Measurements from ENCODE around the gene GRAMD1A. TPM values are rescaled to one million over a fixed set of nuclear protein-coding genes. Genes with fewer than 3 reads are reported as not detected.

GRAMD1A gene
- total RNA-seq, 4 donors from 2014 or later: 14.2 to 32.1 (median 21.6) TPM

DNA sequence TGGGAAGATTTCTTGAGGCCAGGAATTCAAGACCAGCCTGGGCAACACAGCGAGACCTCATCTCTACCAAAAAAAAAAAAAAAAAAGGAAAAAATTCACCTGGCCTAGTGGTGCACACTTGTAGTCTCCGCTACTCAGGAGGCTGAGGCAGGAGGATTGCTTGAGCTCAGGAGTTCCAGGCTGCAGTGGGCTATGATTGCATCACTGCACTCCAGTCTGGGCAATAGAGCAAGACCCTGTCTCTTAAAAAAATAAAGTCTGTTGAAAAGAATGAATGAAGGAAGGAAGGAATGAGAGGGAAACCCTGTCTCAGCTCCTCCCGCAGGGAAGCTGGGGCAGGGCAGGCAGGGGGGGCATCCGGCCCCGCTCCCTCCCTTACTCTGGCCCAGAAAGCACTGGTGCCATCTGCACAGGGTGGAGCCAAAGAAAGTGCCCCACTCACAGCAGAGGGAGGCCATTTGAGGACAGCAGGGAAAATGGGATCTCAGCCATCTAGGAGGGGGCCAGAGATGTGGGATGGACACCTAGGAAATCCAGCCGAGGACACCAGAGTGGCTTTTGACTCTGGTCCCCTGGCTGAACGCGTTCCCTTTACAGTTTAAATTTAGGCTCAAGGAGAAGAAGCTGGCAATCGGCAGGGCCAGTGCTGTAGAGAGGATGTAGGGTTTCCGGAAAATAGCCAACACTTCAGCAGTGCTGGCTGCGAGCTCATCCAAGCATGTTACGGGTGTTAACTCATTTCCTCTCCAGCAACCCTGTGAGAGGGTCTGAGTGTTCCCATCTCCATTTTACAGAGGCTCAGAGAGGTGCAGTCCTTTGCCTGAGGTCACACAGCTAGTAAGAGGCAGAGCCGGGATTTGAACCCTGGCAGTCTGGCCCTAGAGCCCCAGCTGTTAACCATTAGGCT lies 37.8 kb downstream of the GRAMD1A start:
- H3K27me3 ChIP-seq: peaks cover 23% of the 10 kb centered on the region
- H3K9me3 ChIP-seq: no peaks in the 10 kb centered on the region
- H3K36me3 ChIP-seq: no peaks in the 10 kb centered on the region
- DNase-seq: no peak
- intact Hi-C loops (cut with DNase I; ENCODE audit: low total_unique reads): no loop called here
- peak overlapping the region in 2 of 4 donors; percentile 26 to 40 for H3K27ac ChIP-seq
- WGBS, 2 donors (ENCODE audit: low coverage in 1 of 2): 65% methylated on average over 6 to 13 of the region's 13 CpGs
- TF ChIP-seq POLR2AphosphoS5 (IDR thresholded peaks at IDR 0.05) (no peak), EP300 (IDR thresholded peaks at IDR 0.05; ENCODE audit: low read depth) (no peak), POLR2A (IDR thresholded peaks at IDR 0.05) (no peak)
- TF ChIP-seq, protein P1, sequence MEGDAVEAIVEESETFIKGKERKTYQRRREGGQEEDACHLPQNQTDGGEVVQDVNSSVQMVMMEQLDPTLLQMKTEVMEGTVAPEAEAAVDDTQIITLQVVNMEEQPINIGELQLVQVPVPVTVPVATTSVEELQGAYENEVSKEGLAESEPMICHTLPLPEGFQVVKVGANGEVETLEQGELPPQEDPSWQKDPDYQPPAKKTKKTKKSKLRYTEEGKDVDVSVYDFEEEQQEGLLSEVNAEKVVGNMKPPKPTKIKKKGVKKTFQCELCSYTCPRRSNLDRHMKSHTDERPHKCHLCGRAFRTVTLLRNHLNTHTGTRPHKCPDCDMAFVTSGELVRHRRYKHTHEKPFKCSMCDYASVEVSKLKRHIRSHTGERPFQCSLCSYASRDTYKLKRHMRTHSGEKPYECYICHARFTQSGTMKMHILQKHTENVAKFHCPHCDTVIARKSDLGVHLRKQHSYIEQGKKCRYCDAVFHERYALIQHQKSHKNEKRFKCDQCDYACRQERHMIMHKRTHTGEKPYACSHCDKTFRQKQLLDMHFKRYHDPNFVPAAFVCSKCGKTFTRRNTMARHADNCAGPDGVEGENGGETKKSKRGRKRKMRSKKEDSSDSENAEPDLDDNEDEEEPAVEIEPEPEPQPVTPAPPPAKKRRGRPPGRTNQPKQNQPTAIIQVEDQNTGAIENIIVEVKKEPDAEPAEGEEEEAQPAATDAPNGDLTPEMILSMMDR (IDR thresholded peaks at IDR 0.05): no peak
- no peak overlapping the region for H3K4me3 ChIP-seq
- in situ Hi-C loops (cut with MboI; ENCODE audit: low pct_ligation_motif_present in 1 of 4, low pct_unique_long_range_greater_than_20kb in 1 of 4, low sequenced_read_pairs in 3 of 4): no loop called here
- H3K4me1 ChIP-seq: peaks cover 14 to 37% (median 23%) of the 10 kb centered on the region in 4 donors

DNA sequence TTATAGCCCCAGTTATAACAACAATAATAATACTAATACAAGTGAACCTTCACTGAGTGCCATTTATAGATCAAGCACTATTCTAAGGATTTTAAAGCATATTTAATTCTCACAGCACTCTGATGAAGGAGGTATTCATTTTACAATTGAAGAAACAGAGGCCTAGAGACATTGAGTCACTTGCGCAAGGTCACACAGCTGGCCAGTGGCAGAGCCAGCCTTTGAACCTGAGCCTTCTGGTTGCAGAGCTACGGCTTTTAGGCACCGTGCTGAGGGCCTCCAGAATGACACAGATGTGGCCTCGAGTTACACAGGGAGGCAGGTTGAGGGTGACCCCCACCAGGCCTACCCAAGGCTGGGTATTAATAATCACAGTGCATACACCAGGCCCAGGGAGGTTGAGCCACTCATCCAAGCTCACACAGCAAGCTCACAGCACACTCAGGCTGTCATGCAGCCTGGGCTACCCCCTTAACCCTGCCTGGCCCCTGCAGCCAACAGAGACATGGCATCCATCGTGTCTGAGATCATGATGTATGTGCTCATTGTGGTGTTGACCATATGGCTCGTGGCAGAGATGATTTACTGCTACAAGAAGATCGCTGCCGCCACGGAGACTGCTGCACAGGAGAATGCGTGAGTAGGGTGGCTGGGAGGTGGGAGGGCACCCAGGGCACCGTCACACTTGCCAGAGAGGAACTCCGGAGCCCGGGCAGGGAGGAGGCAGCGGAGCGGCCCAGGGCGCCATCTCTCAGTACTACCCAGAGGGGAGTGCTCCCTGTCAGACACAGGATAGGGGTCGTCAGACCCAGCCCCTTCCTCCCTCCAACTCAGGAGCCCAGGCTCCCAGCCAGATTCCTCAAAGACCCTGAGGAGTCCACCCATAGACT lies 38.7 kb downstream of the GRAMD1A start:
- Histone ChIP-seq H3K27me3 (peaks cover 23% of the 10 kb centered on the region), H3K9me3 (no peaks in the 10 kb centered on the region), H3K27ac (peak overlapping the region in 2 of 4 donors; percentile 26 to 52), H3K4me3 (no peak overlapping the region), H3K4me1 (peaks cover 14 to 37% (median 23%) of the 10 kb centered on the region in 4 donors), H3K36me3 (no peaks in the 10 kb centered on the region)
- TF ChIP-seq, protein P1 (IDR thresholded peaks at IDR 0.05): no peak
- TF ChIP-seq POLR2AphosphoS5 (IDR thresholded peaks at IDR 0.05) (no peak), POLR2A (IDR thresholded peaks at IDR 0.05) (no peak), EP300 (IDR thresholded peaks at IDR 0.05; ENCODE audit: low read depth) (no peak)
- intact Hi-C loops (cut with DNase I; ENCODE audit: low total_unique reads) (no loop called here), in situ Hi-C loops (cut with MboI; ENCODE audit: low pct_ligation_motif_present in 1 of 4, low pct_unique_long_range_greater_than_20kb in 1 of 4, low sequenced_read_pairs in 3 of 4) (no loop called here)
- 54% methylated on average over 17 of the region's 17 CpGs; no CpG with 5 or more reads in 1 of the 2 donors for WGBS, 2 donors (ENCODE audit: low coverage in 1 of 2)
- DNase-seq: no peak

DNA sequence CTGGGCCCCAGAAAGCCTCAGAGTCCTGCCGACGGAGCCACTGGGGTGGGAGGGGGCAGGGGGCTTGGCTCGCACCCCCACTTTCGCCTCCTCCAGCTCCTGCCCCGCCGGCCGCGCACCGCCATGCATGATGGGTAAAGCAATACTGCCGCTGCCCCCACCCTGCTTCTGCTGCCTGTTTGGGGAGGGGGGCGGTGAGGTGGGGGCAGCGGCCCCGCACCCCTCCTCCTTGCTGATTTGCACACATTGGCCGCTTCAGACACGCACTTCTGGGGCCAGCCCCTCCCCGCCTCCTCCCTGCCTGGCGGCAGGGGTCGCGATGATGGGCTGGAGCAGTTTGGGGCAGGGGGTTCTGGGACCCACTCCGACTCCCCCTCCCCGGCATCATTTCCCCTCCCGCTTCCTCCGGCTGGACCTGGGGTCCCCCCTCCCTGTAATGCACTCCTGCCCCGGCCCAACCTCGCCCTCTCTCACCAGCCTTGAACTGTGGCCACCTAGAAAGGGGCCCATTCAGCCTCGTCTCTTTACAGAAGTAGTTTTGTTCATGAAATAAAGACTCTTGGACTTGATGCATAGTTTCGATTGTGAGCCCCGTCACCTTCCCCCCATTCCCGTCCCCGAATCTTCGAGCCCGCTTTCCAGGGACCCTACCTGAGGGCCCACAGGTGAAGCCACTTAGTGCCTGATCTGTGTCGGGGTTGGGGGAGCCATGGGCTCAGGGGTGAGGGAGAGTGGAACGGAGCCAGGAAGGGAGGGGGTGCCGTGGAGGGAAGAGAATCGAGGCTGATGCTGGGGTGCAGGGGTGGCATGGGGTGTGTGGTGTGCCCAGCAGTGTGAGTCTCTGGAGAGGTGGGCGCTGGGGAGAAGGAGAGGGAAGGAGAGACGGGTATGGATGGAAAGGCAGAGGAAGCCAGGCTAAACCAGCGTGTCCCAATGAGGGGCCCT lies 40.0 kb downstream of the GRAMD1A start:
- TF ChIP-seq POLR2AphosphoS5 (IDR thresholded peaks at IDR 0.05): no peak
- no peak for TF ChIP-seq POLR2A (IDR thresholded peaks at IDR 0.05)
- TF ChIP-seq EP300 (IDR thresholded peaks at IDR 0.05; ENCODE audit: low read depth): no peak
- TF ChIP-seq, protein P1 (IDR thresholded peaks at IDR 0.05): no peak
- WGBS, 2 donors (ENCODE audit: low coverage in 1 of 2): 25 to 32% methylated on average over 4 to 29 of the region's 39 CpGs
- in situ Hi-C loops (cut with MboI; ENCODE audit: low pct_ligation_motif_present in 1 of 4, low pct_unique_long_range_greater_than_20kb in 1 of 4, low sequenced_read_pairs in 3 of 4): no loop called here
- peak overlapping the region; percentile 22 to 55 (median 46) for H3K27ac ChIP-seq
- H3K4me1 ChIP-seq: peaks cover 14 to 37% (median 23%) of the 10 kb centered on the region in 4 donors
- H3K36me3 ChIP-seq: no peaks in the 10 kb centered on the region
- intact Hi-C loops (cut with DNase I; ENCODE audit: low total_unique reads): no loop called here
- H3K27me3 ChIP-seq: peaks cover 23% of the 10 kb centered on the region
- H3K4me3 ChIP-seq: peak overlapping the region in 1 of 4 donors; percentile 1
- DNase-seq: no peak
- no peaks in the 10 kb centered on the region for H3K9me3 ChIP-seq

Measured in transverse colon (tissue), 4 donors.